ENCODE measurements around the gene PLXDC2. TPM values are rescaled to one million over a fixed set of nuclear protein-coding genes. Genes with fewer than 3 reads are reported as not detected.

The PLXDC2 gene
- total and polyA plus RNA-seq, 11 donors: 3.4 to 36.4 (median 17.1) TPM

GRCh38 chr10:20157314-20157713 is 341.1 kb downstream of the PLXDC2 start:
- no peak overlapping the region for H3K27ac ChIP-seq
- intact Hi-C loops (cut with DNase I): no loop called here
- no peaks in the 10 kb centered on the region for H3K27me3 ChIP-seq
- TF ChIP-seq CTCF (IDR thresholded peaks at IDR 0.05) (no peak), POLR2A (IDR thresholded peaks at IDR 0.05) (no peak)
- no peak for DNase-seq
- ATAC-seq: no peak
- H3K9me3 ChIP-seq: no peaks in the 10 kb centered on the region
- peaks cover 0 to 5% (median 0%) of the 10 kb centered on the region in 9 donors for H3K36me3 ChIP-seq
- no peak overlapping the region for H3K4me3 ChIP-seq
- 72 to 79% (median 76%) methylated on average over 1 of the region's 1 CpG for whole genome bisulfite sequencing, 4 donors
- peaks cover 0 to 6% (median 0%) of the 10 kb centered on the region in 12 donors for H3K4me1 ChIP-seq

GRCh38 chr10:20158086-20158485 is 341.9 kb downstream of the PLXDC2 start:
- ATAC-seq (no peak), DNase-seq (no peak)
- Histone ChIP-seq H3K27ac (no peak overlapping the region), H3K9me3 (no peaks in the 10 kb centered on the region), H3K4me1 (peaks cover 0 to 5% (median 0%) of the 10 kb centered on the region in 12 donors), H3K27me3 (no peaks in the 10 kb centered on the region), H3K4me3 (no peak overlapping the region), H3K36me3 (peaks cover 0 to 5% (median 0%) of the 10 kb centered on the region in 9 donors)
- no peak for TF ChIP-seq CTCF (IDR thresholded peaks at IDR 0.05)
- TF ChIP-seq POLR2A (IDR thresholded peaks at IDR 0.05): no peak
- intact Hi-C loops (cut with DNase I): no loop called here
- WGBS, 4 donors: 81 to 90% (median 85%) methylated on average over 4 of the region's 4 CpGs

- Histone ChIP-seq H3K4me3 (no peak overlapping the region), H3K4me1 (peaks cover 0 to 5% (median 0%) of the 10 kb centered on the region in 12 donors), H3K27ac (no peak overlapping the region), H3K27me3 (no peaks in the 10 kb centered on the region), H3K36me3 (peaks cover 0 to 13% (median 0%) of the 10 kb centered on the region in 9 donors), H3K9me3 (no peaks in the 10 kb centered on the region)
- ATAC-seq (no peak), DNase-seq (no peak)
- intact Hi-C loops (cut with DNase I): no loop called here
- TF ChIP-seq POLR2A (IDR thresholded peaks at IDR 0.05) (no peak), CTCF (IDR thresholded peaks at IDR 0.05) (no peak)
These were observed 345.9 kb downstream of the PLXDC2 start for GRCh38 chr10:20162123-20162522.

- no peak for TF ChIP-seq CTCF (IDR thresholded peaks at IDR 0.05)
- no peak for TF ChIP-seq POLR2A (IDR thresholded peaks at IDR 0.05)
- no peak for DNase-seq
- no peak overlapping the region for H3K27ac ChIP-seq
- H3K4me1 ChIP-seq: no peaks in the 10 kb centered on the region
- no peaks in the 10 kb centered on the region for H3K27me3 ChIP-seq
- H3K36me3 ChIP-seq: peaks cover 0 to 12% (median 0%) of the 10 kb centered on the region in 9 donors
- intact Hi-C loops (cut with DNase I): no loop called here
- H3K9me3 ChIP-seq: no peaks in the 10 kb centered on the region
- no peak for ATAC-seq
- WGBS, 4 donors: 75 to 81% (median 79%) methylated on average over 5 of the region's 5 CpGs
- H3K4me3 ChIP-seq: no peak overlapping the region
These were observed 350.0 kb downstream of the PLXDC2 start for GRCh38 chr10:20166096-20166675.

Data from heart left ventricle (tissue), 16 donors.